DOHH2 (cell line): ENCODE results near the gene SGPL1.

Experiments
- H3F3A ChIP-seq: fragments of 200-600 bp; sonication (generic), shearing (Covaris generic); 2 replicates; pipeline ENCODE4 v1.6.0; 2016; ENCODE audit warnings: antibody characterized with exemption, mild to moderate bottlenecking; ENCODE audit not compliant: control insufficient read depth, insufficient read depth
- H3K27ac ChIP-seq: fragments of 200-600 bp; sonication (generic); 2 replicates; pipeline ENCODE4 v1.5.1; 2014; ENCODE audit warnings: low read depth, mild to moderate bottlenecking, low read length, moderate library complexity
- H3K27me3 ChIP-seq: fragments of 200-600 bp; sonication (generic); 2 replicates; pipeline ENCODE4 v1.6.1; 2014; ENCODE audit warnings: mild to moderate bottlenecking, low read length, mixed read lengths; ENCODE audit not compliant: control insufficient read depth
- H3K36me3 ChIP-seq: fragments of 200-600 bp; sonication (generic); 2 replicates; pipeline ENCODE4 v1.6.1; 2014; ENCODE audit warnings: mild to moderate bottlenecking, low read length, moderate library complexity, mixed read lengths; ENCODE audit not compliant: control insufficient read depth
- H3K4me1 ChIP-seq: fragments of 200-600 bp; sonication (generic); 2 replicates; pipeline ENCODE4 v1.6.1; 2014; ENCODE audit warnings: mild to moderate bottlenecking, low read length, mixed read lengths; ENCODE audit not compliant: control insufficient read depth
- H3K4me2 ChIP-seq: fragments of 200-600 bp; sonication (generic); 2 replicates; pipeline ENCODE4 v1.6.0; 2014; ENCODE audit warnings: mild to moderate bottlenecking, low read length, moderate library complexity
- H3K4me3 ChIP-seq: fragments of 200-600 bp; sonication (generic); 2 replicates; pipeline ENCODE4 v1.5.1; 2014; ENCODE audit warnings: mild to moderate bottlenecking, low read length, mixed read lengths
- H3K79me2 ChIP-seq: fragments of 200-600 bp; sonication (generic); 2 replicates; pipeline ENCODE4 v1.6.1; 2014; ENCODE audit warnings: mild to moderate bottlenecking, low read length, mixed read lengths; ENCODE audit not compliant: control insufficient read depth
- H3K9me2 ChIP-seq: fragments of 200-600 bp; sonication (generic); replicated peaks from 2 replicates; pipeline ENCODE4 v1.6.1; 2014; ENCODE audit warnings: mild to moderate bottlenecking, low read length, mixed read lengths; ENCODE audit not compliant: control insufficient read depth
- H3K9me3 ChIP-seq: fragments of 200-600 bp; sonication (generic); 2 replicates; pipeline ENCODE4 v1.6.1; 2014; ENCODE audit warnings: antibody characterized with exemption, low read length, mixed read lengths; ENCODE audit not compliant: control insufficient read depth, insufficient read depth
- H4K20me1 ChIP-seq: fragments of 200-600 bp; sonication (generic); 2 replicates; pipeline ENCODE4 v1.6.0; 2014; ENCODE audit warnings: low read depth, mild to moderate bottlenecking, antibody characterized with exemption, low read length, moderate library complexity; ENCODE audit not compliant: control insufficient read depth, insufficient read depth
- EZH2phosphoT487 ChIP-seq: fragments of 200-600 bp; sonication (generic); IDR thresholded peaks from 2 replicates; pipeline ENCODE4 v1.6.1; 2017; ENCODE audit warnings: borderline replicate concordance, mild to moderate bottlenecking, antibody characterized with exemption, low read length, moderate library complexity, mixed read lengths
- TF ChIP-seq, protein P1 (sequence below): fragments of 200-600 bp; sonication (generic); IDR thresholded peaks from one replicate; pipeline ENCODE4 v1.5.1; 2014; ENCODE audit warnings: antibody characterized with exemption, mild to moderate bottlenecking, low read depth, low read length; ENCODE audit not compliant: poor library complexity, severe bottlenecking

SGPL1 gene

DNA sequence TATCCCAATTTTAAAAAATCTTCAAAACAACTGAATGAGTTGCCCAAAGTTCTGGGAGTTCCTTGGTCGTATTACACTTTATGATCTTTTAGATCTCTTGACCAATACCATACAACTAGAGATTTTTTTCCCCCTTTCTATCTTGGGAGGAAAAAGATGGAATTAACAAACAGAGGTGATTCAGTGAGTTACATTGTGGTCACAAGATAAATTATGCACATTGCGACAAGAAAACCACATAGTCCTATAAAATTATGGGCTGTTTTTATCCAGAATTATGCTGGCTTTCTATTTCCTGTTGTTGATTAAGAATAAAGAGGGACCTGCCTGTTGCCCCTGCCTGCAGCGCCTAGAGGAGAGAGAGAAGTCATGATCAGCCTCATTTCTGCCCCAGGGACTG lies 8.2 kb upstream of the SGPL1 start:
- H3K79me2 ChIP-seq = no peaks in the 10 kb centered on the region
- H3K4me2 ChIP-seq = no peak overlapping the region
- no peak overlapping the region for H3K4me3 ChIP-seq
- H3K27ac ChIP-seq = no peak overlapping the region
- H3K4me1 ChIP-seq = no peaks in the 10 kb centered on the region
- H3F3A ChIP-seq = no peaks in the 10 kb centered on the region
- H4K20me1 ChIP-seq = no peaks in the 10 kb centered on the region
- TF ChIP-seq, protein P1, sequence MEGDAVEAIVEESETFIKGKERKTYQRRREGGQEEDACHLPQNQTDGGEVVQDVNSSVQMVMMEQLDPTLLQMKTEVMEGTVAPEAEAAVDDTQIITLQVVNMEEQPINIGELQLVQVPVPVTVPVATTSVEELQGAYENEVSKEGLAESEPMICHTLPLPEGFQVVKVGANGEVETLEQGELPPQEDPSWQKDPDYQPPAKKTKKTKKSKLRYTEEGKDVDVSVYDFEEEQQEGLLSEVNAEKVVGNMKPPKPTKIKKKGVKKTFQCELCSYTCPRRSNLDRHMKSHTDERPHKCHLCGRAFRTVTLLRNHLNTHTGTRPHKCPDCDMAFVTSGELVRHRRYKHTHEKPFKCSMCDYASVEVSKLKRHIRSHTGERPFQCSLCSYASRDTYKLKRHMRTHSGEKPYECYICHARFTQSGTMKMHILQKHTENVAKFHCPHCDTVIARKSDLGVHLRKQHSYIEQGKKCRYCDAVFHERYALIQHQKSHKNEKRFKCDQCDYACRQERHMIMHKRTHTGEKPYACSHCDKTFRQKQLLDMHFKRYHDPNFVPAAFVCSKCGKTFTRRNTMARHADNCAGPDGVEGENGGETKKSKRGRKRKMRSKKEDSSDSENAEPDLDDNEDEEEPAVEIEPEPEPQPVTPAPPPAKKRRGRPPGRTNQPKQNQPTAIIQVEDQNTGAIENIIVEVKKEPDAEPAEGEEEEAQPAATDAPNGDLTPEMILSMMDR = no peak
- no peak for TF ChIP-seq EZH2phosphoT487
- peaks cover 9% of the 10 kb centered on the region; the same call in 1 of the 2 replicates for H3K27me3 ChIP-seq
- H3K36me3 ChIP-seq = no peaks in the 10 kb centered on the region
- no peaks in the 10 kb centered on the region for H3K9me2 ChIP-seq
- no peaks in the 10 kb centered on the region for H3K9me3 ChIP-seq

DNA sequence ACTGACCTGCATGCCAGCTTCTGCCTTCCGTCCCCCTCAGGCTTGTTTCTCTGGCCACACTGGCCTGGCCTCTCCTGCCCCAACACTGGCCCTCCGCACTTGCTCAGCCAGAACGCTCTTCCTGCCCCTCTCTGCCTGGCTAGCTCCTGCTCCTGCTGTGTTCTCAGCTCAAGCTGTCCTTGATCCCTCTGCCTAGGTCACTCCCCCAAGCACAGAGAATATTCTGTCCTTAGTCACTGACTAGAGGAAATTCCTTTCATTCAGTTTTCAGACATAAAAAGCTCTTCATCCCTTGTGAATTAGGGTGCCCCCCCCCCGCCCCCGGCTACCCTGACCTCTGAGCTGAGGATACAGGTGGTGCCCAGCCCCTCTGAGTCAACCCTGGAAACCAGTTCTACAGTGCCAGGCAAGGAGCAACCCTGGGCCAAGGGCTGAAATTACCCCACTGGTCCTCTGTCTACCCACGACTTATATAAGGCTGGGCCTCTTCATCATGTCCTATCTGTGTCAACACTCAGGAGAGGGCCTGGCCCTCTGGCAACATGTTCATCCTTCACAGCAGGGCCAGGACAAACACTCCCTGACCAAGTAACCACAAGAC lies 6.6 kb upstream of the SGPL1 start:
- Histone ChIP-seq H3K27me3 (peaks cover 9% of the 10 kb centered on the region; the same call in 1 of the 2 replicates), H3K9me3 (no peaks in the 10 kb centered on the region), H3K9me2 (no peaks in the 10 kb centered on the region), H3K36me3 (no peaks in the 10 kb centered on the region), H4K20me1 (no peaks in the 10 kb centered on the region), H3K4me3 (no peak overlapping the region), H3F3A (no peaks in the 10 kb centered on the region), H3K79me2 (no peaks in the 10 kb centered on the region), H3K4me1 (no peaks in the 10 kb centered on the region), H3K4me2 (no peak overlapping the region), H3K27ac (no peak overlapping the region)
- TF ChIP-seq, protein P1 = no peak
- no peak for TF ChIP-seq EZH2phosphoT487

DNA sequence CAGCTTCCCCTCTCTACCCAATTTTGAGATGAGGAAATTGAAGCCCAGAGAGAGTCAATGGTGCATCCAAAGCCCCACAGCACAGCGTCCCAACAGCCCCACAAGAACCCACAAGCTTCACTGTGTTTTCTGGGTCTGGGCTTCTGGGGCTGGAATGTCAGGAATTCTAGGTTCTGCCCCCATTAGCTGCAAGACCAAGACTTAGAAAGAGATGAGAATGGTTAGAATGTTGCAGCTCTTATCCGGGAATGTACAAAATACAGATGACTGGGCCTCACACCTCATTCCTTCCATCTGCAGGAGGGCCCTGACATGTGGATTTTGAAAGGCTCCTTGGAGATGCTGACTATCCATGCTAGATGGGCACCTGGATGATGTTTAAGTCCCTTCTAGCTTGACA lies 6.0 kb upstream of the SGPL1 start:
- no peaks in the 10 kb centered on the region for H3K79me2 ChIP-seq
- H3K36me3 ChIP-seq = no peaks in the 10 kb centered on the region
- no peak overlapping the region for H3K4me3 ChIP-seq
- H3K9me3 ChIP-seq = no peaks in the 10 kb centered on the region
- H3K27me3 ChIP-seq = peaks cover 9% of the 10 kb centered on the region; the same call in 1 of the 2 replicates
- H4K20me1 ChIP-seq = no peaks in the 10 kb centered on the region
- no peak overlapping the region for H3K4me2 ChIP-seq
- no peaks in the 10 kb centered on the region for H3F3A ChIP-seq
- no peaks in the 10 kb centered on the region for H3K9me2 ChIP-seq
- H3K27ac ChIP-seq = no peak overlapping the region
- TF ChIP-seq EZH2phosphoT487 = no peak
- no peaks in the 10 kb centered on the region for H3K4me1 ChIP-seq

DNA sequence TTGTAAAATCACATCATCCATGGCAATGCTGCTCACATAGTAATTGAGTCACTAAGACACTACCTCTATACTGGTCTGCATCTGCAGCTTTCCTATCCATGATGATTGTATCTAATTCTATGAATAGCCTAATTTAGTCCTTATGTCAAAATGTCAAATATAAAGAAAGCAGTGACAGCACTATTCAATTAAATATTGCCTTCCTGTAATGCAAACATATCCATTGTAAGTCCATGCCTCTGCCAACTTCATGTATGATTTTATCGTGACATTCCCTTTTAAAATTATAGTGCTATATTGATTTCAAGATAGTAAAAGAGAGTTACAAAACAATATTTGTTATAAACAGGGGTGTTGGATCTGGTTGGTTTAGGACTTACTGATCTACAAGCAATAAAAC lies 4.8 kb upstream of the SGPL1 start:
- Histone ChIP-seq H3K27ac (no peak overlapping the region), H3K27me3 (peaks cover 9% of the 10 kb centered on the region; the same call in 1 of the 2 replicates), H3F3A (no peaks in the 10 kb centered on the region), H3K4me1 (peaks cover 6% of the 10 kb centered on the region), H3K9me3 (no peaks in the 10 kb centered on the region), H3K4me2 (no peak overlapping the region), H3K36me3 (no peaks in the 10 kb centered on the region), H4K20me1 (no peaks in the 10 kb centered on the region), H3K79me2 (no peaks in the 10 kb centered on the region), H3K9me2 (no peaks in the 10 kb centered on the region), H3K4me3 (no peak overlapping the region)
- TF ChIP-seq, protein P1 = no peak
- TF ChIP-seq EZH2phosphoT487 = no peak
